Activated B cell treated with CpG ODN at 0.5 μM for 24 hours (primary cell): ENCODE results near the gene SDC4. TPM values are rescaled to one million over a fixed set of nuclear protein-coding genes. Genes with fewer than 3 reads are reported as not detected.

Source experiments
- ATAC-seq: fragments of 200-7000 bp; cut with Tn5 transposase; one replicate; pipeline ENCODE4 v1.10.0; 2021; ENCODE audit warnings: low read depth, mild to moderate bottlenecking, moderate library complexity
- CTCF ChIA-PET: fragments of 350-600 bp; sonication (Branson Sonifier 250); formaldehyde crosslinking; loops from one replicate; lab custom pipeline; 2021; ENCODE audit warnings: antibody characterized with exemption; lab: Charles Lee
- POLR2A ChIA-PET: fragments of 350-600 bp; sonication (Branson Sonifier 250); formaldehyde crosslinking; loops from one replicate; lab custom pipeline; 2021; ENCODE audit warnings: antibody characterized with exemption; lab: Charles Lee
- DNase-seq: peaks from one replicate; pipeline ENCODE4 v3.0.0; 2022
- H3K27ac Mint-ChIP-seq: one replicate; pipeline ENCODE4 v1.8.0; 2020; ENCODE audit warnings: mixed read lengths
- H3K27me3 Mint-ChIP-seq: one replicate; pipeline ENCODE4 v1.8.0; 2021; ENCODE audit warnings: mixed read lengths
- H3K36me3 Mint-ChIP-seq: one replicate; pipeline ENCODE4 v1.8.0; 2021; ENCODE audit warnings: low read depth, mixed read lengths
- H3K4me1 Mint-ChIP-seq: one replicate; pipeline ENCODE4 v1.8.0; 2021; ENCODE audit warnings: mixed read lengths
- H3K4me3 Mint-ChIP-seq: one replicate; pipeline ENCODE4 v1.8.0; 2020; ENCODE audit warnings: mild to moderate bottlenecking, mixed read lengths
- H3K9me3 Mint-ChIP-seq: one replicate; pipeline ENCODE4 v1.8.0; 2020; ENCODE audit warnings: mixed read lengths
- intact Hi-C: fragments of 100-400 bp; cut with micrococcal nuclease; formaldehyde crosslinking; loops from one replicate; pipeline ENCODE4 v1.15.1; 2024
- total RNA-seq: library from RNA; stranded (reverse); gene quantifications from 2 replicates; pipeline ENCODE4 v1.2.3, GENCODE V29; 2022
- TF ChIP-seq, protein P1 (sequence below): fragments of 200-600 bp; IDR thresholded peaks from one replicate; pipeline ENCODE4 v1.8.0; 2022; ENCODE audit warnings: antibody characterized with exemption, mild to moderate bottlenecking

The SDC4 gene
- total RNA-seq, 1 donor from 2014 or later: not detected

DNA sequence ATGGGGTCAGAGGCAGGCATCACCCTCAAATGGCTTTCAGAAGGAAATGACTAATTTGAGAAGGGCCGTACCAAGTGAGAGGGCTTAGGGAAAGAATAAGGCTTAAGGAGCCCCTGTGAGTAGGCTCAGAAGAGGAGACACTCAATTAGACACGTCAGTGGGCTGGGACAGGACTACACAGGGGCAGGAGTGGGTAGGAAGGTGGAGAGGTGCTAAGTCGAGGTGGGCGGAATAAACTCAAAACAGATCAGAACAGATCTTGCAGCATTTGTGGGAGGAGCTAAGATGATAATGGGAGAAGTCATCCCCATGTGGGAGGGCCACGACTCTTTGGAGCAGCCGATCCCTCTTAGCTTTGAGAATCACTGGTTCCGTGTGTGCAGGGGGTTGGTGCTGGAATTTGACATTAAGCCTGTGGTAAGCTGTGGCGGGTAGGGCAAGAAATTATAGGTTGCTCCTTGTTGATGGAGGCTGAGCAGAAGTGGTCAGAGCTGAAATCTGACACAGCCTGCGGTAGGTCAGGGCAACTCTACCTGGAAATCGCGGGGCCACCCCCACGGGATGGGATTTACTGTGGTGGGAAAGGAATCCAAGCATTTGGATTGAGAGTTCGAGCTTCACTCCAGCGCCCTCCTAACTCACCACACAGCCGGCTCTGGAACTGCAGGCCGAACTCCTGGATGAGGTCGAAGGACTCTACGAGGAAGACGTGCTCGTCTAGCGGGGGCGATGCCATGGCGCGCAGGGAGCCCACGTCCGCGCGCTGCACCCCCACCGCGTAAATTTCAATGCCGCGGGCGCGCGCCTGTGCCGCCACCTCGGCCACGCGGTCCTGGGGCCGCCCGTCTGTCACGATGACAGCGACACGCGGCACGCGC, 44.4 kb downstream of the SDC4 start:
- Mint-ChIP-seq H3K27ac (no peak overlapping the region), H3K27me3 (peaks cover 41% of the 10 kb centered on the region), H3K9me3 (no peaks in the 10 kb centered on the region), H3K4me1 (peaks cover 3% of the 10 kb centered on the region), H3K4me3 (no peak overlapping the region), H3K36me3 (no peaks in the 10 kb centered on the region)
- ATAC-seq: no peak
- intact Hi-C loops: no loop called here
- TF ChIP-seq, protein P1, sequence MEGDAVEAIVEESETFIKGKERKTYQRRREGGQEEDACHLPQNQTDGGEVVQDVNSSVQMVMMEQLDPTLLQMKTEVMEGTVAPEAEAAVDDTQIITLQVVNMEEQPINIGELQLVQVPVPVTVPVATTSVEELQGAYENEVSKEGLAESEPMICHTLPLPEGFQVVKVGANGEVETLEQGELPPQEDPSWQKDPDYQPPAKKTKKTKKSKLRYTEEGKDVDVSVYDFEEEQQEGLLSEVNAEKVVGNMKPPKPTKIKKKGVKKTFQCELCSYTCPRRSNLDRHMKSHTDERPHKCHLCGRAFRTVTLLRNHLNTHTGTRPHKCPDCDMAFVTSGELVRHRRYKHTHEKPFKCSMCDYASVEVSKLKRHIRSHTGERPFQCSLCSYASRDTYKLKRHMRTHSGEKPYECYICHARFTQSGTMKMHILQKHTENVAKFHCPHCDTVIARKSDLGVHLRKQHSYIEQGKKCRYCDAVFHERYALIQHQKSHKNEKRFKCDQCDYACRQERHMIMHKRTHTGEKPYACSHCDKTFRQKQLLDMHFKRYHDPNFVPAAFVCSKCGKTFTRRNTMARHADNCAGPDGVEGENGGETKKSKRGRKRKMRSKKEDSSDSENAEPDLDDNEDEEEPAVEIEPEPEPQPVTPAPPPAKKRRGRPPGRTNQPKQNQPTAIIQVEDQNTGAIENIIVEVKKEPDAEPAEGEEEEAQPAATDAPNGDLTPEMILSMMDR: no peak
- ChIA-PET CTCF (interaction anchor here (0.7 to 4.2 kb wide), 3 partner anchors 8 to 467 kb away, joined by 3 to 45 read pairs (median 10); no protein-coding TSS in a partner anchor), POLR2A (no interaction called here)
- no peak for DNase-seq

DNA sequence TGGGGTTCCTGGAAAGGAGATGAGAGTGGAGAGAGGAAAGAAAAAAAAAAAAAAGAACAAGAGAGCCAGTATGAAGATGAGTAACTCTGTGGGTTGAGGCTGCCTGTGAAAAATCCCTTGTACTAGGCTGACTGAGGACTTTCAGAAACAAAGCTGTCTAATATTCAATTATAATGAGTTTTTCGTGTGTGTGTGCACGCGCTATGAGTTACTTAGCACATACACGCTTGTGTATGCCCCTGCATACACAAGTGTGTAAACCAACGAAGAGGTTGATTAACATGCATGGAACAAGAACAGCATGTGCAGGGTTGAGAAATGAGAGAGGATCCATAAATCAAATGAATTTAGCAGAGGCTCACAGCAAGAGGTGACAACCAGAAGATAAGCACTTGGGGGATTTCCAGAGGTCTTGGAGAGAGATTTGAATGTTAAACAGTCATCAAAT, 46.4 kb downstream of the SDC4 start:
- H3K27ac Mint-ChIP-seq: no peak overlapping the region
- no peaks in the 10 kb centered on the region for H3K36me3 Mint-ChIP-seq
- H3K9me3 Mint-ChIP-seq: no peaks in the 10 kb centered on the region
- H3K4me3 Mint-ChIP-seq: no peak overlapping the region
- intact Hi-C loops: no loop called here
- TF ChIP-seq, protein P1: no peak
- POLR2A ChIA-PET: no interaction called here
- H3K27me3 Mint-ChIP-seq: peaks cover 47% of the 10 kb centered on the region
- peaks cover 3% of the 10 kb centered on the region for H3K4me1 Mint-ChIP-seq
- ATAC-seq (no peak), DNase-seq (no peak)
- CTCF ChIA-PET: interaction anchor here (4.2 kb wide), 1 partner anchor 9 kb away, joined by 45 read pairs; no protein-coding TSS in a partner anchor

DNA sequence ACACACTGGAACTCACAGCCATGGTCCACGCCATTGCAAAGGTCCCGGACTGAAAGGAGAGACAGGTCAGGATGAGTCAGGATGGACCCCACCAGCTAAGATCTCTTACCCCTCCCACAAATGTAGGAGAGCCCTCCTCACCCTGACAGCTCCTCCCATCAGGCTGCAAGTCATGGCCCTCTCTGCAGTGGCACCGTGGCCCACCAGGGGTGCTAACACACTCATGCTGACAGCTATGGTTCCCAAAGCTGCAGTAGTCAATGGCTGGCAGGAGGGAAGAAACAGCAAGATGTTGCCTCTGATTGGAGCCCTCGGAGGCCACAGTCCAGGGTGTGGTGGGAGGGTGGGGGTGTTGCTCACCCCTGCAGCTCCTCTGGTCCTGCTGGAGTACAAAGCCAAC, 47.3 kb downstream of the SDC4 start:
- H3K27me3 Mint-ChIP-seq: peaks cover 47% of the 10 kb centered on the region
- H3K9me3 Mint-ChIP-seq: no peaks in the 10 kb centered on the region
- ChIA-PET POLR2A (no interaction called here), CTCF (interaction anchor here (1.1 to 1.5 kb wide), 2 partner anchors 11 to 26 kb away, joined by 3 to 6 read pairs; no protein-coding TSS in a partner anchor)
- no peak overlapping the region for H3K4me3 Mint-ChIP-seq
- H3K36me3 Mint-ChIP-seq: no peaks in the 10 kb centered on the region
- DNase-seq (no peak), ATAC-seq (peak; percentile 71)
- TF ChIP-seq, protein P1: no peak
- intact Hi-C loops: no loop called here
- no peaks in the 10 kb centered on the region for H3K4me1 Mint-ChIP-seq
- no peak overlapping the region for H3K27ac Mint-ChIP-seq

DNA sequence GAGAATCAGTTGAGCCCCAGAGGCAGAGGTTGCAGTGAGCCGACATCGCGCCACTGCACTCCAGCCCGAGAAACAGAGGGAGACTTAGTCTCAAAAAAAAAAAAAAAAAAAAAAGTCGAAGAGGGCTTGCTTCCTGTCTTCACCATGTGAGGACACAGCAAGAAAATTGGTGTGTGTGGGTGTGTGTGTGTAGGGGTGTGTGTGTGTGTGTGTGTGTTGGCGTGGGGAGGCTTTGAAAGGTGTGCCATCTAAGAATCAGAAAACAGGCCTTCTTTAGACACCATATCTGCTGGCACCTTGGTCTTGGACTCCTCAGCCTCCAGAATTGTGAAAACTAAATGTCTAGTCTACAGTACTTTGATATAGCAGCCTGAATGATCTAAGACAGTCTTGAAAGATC, 48.4 kb downstream of the SDC4 start:
- no peak for ATAC-seq
- H3K4me3 Mint-ChIP-seq: no peak overlapping the region
- H3K9me3 Mint-ChIP-seq: no peaks in the 10 kb centered on the region
- ChIA-PET CTCF (no interaction called here), POLR2A (no interaction called here)
- no peak overlapping the region for H3K27ac Mint-ChIP-seq
- no peaks in the 10 kb centered on the region for H3K36me3 Mint-ChIP-seq
- no peak for DNase-seq
- intact Hi-C loops: loop anchor here (10.0 kb wide), 2 partner anchors 415 to 1085 kb away; partner anchors contain the start of genes OSER1 and YWHAB
- no peaks in the 10 kb centered on the region for H3K4me1 Mint-ChIP-seq
- TF ChIP-seq, protein P1: no peak
- peaks cover 42% of the 10 kb centered on the region for H3K27me3 Mint-ChIP-seq
